ENCODE results near the gene GPR157. TPM values are rescaled to one million over a fixed set of nuclear protein-coding genes. Genes with fewer than 3 reads are reported as not detected.

Gene GPR157
- total and polyA plus RNA-seq, 2 of the 13 experiments (the other 11 are each of a cell fraction or from before 2014, with no cell fraction given): 10.1 to 19.2 TPM

DNA sequence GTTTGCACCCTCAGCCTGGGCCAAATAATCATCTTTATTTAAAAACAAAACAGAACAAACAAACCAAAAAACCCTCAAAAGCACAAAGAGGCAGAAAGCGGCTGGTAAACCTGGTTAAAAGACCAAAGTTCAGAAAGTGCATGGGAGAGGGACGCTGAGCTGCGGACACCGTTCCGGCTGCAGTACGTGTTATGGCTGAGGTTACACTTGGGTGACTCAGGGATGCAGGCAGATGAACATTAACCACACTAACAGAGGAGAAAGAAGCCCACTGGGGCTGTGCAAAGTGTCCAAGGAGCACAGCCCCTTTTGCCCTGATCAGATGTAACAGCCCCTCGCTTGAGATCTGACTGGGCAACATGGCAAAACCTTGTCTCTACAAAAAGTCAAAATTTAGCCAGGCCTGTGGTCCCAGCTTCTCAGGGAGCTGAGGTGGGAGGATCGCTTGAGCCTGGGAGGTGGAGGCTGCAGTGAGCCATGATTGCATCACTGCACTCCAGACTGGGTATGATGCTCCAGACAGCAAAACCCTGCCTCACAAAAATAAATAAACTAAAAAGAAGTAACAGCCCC is 28.3 kb downstream of the GPR157 start (continued):
- TF ChIP-seq ZBTB21 (CRISPR knock-in tag; IDR thresholded peaks at IDR 0.05): no peak
- TF ChIP-seq, protein P1, sequence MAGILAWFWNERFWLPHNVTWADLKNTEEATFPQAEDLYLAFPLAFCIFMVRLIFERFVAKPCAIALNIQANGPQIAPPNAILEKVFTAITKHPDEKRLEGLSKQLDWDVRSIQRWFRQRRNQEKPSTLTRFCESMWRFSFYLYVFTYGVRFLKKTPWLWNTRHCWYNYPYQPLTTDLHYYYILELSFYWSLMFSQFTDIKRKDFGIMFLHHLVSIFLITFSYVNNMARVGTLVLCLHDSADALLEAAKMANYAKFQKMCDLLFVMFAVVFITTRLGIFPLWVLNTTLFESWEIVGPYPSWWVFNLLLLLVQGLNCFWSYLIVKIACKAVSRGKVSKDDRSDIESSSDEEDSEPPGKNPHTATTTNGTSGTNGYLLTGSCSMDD (CRISPR knock-in tag; IDR thresholded peaks at IDR 0.05): no peak
- TF ChIP-seq KDM2A (CRISPR knock-in tag; IDR thresholded peaks at IDR 0.05; ENCODE audit: borderline replicate concordance, low read depth): 0 out of 2 replicates have a peak, but pooled peaks have one; percentile 70
- TF ChIP-seq ZNF589 (CRISPR knock-in tag; conservative IDR thresholded peaks at IDR 0.05): no peak
- TF ChIP-seq, protein P2, sequence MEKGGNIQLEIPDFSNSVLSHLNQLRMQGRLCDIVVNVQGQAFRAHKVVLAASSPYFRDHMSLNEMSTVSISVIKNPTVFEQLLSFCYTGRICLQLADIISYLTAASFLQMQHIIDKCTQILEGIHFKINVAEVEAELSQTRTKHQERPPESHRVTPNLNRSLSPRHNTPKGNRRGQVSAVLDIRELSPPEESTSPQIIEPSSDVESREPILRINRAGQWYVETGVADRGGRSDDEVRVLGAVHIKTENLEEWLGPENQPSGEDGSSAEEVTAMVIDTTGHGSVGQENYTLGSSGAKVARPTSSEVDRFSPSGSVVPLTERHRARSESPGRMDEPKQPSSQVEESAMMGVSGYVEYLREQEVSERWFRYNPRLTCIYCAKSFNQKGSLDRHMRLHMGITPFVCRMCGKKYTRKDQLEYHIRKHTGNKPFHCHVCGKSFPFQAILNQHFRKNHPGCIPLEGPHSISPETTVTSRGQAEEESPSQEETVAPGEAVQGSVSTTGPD (CRISPR knock-in tag; IDR thresholded peaks at IDR 0.05): peak; percentile 81
- TF ChIP-seq ZNF180 (CRISPR knock-in tag; IDR thresholded peaks at IDR 0.05; ENCODE audit: borderline replicate concordance, low read depth): no peak
- TF ChIP-seq PHF21A (CRISPR knock-in tag; IDR thresholded peaks at IDR 0.05): peak; percentile 60; the same call in 1 of the 2 replicates
- peak; percentile 38; the same call in 1 of the 2 replicates for TF ChIP-seq ZNF749 (CRISPR knock-in tag; IDR thresholded peaks at IDR 0.05; ENCODE audit: borderline replicate concordance)
- no peak for TF ChIP-seq ZNF713 (CRISPR knock-in tag; IDR thresholded peaks at IDR 0.05)
- no peak for TF ChIP-seq PRPF4 (IDR thresholded peaks at IDR 0.05; ENCODE audit: low read depth, low read length, poor library complexity, severe bottlenecking)
- peak; percentile 64; the same call in 1 of the 2 replicates for TF ChIP-seq FOXO1 (CRISPR knock-in tag; IDR thresholded peaks at IDR 0.05)
- TF ChIP-seq ZNF230 (CRISPR knock-in tag; IDR thresholded peaks at IDR 0.05): peak; percentile 24; the same call in 1 of the 2 replicates
- TF ChIP-seq, protein P3, sequence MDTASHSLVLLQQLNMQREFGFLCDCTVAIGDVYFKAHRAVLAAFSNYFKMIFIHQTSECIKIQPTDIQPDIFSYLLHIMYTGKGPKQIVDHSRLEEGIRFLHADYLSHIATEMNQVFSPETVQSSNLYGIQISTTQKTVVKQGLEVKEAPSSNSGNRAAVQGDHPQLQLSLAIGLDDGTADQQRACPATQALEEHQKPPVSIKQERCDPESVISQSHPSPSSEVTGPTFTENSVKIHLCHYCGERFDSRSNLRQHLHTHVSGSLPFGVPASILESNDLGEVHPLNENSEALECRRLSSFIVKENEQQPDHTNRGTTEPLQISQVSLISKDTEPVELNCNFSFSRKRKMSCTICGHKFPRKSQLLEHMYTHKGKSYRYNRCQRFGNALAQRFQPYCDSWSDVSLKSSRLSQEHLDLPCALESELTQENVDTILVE (CRISPR knock-in tag; IDR thresholded peaks at IDR 0.05): no peak; the same call in 1 of the 2 replicates
- no peak for TF ChIP-seq HNRNPL (IDR thresholded peaks at IDR 0.05; ENCODE audit: low read depth, low read length)
- TF ChIP-seq, protein P4, sequence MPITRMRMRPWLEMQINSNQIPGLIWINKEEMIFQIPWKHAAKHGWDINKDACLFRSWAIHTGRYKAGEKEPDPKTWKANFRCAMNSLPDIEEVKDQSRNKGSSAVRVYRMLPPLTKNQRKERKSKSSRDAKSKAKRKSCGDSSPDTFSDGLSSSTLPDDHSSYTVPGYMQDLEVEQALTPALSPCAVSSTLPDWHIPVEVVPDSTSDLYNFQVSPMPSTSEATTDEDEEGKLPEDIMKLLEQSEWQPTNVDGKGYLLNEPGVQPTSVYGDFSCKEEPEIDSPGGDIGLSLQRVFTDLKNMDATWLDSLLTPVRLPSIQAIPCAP (CRISPR knock-in tag; IDR thresholded peaks at IDR 0.05; ENCODE audit: low read depth): no peak
- TF ChIP-seq, protein P5, sequence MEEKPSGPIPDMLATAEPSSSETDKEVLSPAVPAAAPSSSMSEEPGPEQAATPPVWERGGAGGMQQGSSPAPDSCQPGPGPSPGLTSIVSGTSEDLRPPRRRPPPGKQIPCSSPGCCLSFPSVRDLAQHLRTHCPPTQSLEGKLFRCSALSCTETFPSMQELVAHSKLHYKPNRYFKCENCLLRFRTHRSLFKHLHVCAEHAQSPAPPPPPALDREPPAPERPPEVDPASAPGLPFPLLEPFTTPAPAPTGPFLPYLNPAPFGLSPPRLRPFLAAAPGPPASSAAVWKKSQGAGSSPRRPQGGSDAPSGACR (CRISPR knock-in tag; IDR thresholded peaks at IDR 0.05): no peak
- TF ChIP-seq, protein P6, sequence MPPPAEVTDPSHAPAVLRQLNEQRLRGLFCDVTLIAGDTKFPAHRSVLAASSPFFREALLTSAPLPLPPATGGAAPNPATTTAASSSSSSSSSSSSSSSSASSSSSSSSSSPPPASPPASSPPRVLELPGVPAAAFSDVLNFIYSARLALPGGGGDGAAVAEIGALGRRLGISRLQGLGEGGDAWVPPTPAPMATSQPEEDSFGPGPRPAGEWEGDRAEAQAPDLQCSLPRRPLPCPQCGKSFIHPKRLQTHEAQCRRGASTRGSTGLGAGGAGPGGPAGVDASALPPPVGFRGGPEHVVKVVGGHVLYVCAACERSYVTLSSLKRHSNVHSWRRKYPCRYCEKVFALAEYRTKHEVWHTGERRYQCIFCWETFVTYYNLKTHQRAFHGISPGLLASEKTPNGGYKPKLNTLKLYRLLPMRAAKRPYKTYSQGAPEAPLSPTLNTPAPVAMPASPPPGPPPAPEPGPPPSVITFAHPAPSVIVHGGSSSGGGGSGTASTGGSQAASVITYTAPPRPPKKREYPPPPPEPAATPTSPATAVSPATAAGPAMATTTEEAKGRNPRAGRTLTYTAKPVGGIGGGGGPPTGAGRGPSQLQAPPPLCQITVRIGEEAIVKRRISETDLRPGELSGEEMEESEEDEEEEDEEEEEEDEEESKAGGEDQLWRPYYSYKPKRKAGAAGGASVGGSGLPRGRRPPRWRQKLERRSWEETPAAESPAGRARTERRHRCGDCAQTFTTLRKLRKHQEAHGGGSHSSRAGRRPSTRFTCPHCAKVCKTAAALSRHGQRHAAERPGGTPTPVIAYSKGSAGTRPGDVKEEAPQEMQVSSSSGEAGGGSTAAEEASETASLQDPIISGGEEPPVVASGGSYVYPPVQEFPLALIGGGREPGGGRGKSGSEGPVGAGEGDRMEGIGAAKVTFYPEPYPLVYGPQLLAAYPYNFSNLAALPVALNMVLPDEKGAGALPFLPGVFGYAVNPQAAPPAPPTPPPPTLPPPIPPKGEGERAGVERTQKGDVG (CRISPR knock-in tag; IDR thresholded peaks at IDR 0.05; ENCODE audit: borderline replicate concordance): no peak
- TF ChIP-seq, protein P7, sequence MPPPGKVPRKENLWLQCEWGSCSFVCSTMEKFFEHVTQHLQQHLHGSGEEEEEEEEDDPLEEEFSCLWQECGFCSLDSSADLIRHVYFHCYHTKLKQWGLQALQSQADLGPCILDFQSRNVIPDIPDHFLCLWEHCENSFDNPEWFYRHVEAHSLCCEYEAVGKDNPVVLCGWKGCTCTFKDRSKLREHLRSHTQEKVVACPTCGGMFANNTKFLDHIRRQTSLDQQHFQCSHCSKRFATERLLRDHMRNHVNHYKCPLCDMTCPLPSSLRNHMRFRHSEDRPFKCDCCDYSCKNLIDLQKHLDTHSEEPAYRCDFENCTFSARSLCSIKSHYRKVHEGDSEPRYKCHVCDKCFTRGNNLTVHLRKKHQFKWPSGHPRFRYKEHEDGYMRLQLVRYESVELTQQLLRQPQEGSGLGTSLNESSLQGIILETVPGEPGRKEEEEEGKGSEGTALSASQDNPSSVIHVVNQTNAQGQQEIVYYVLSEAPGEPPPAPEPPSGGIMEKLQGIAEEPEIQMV (CRISPR knock-in tag; IDR thresholded peaks at IDR 0.05; ENCODE audit: low read depth): no peak
- TF ChIP-seq SRSF1 (optimal IDR thresholded peaks at IDR 0.05; ENCODE audit: low read depth, low read length): no peak

All from HepG2 (cell line).